ENCODE measurements around the gene LEMD1.
"Not testable (repeated sequence)": the region's sequence is repeated elsewhere in the genome, so short reads cannot be mapped to it uniquely, and the experiment has no call there.

Gene LEMD1

GRCh38 chr1:205435578-205436573, 14.0 kb upstream of the LEMD1 start:
- DNase-seq (ENCODE audit: low spot score): no peak
- TF ChIP-seq, protein P1, sequence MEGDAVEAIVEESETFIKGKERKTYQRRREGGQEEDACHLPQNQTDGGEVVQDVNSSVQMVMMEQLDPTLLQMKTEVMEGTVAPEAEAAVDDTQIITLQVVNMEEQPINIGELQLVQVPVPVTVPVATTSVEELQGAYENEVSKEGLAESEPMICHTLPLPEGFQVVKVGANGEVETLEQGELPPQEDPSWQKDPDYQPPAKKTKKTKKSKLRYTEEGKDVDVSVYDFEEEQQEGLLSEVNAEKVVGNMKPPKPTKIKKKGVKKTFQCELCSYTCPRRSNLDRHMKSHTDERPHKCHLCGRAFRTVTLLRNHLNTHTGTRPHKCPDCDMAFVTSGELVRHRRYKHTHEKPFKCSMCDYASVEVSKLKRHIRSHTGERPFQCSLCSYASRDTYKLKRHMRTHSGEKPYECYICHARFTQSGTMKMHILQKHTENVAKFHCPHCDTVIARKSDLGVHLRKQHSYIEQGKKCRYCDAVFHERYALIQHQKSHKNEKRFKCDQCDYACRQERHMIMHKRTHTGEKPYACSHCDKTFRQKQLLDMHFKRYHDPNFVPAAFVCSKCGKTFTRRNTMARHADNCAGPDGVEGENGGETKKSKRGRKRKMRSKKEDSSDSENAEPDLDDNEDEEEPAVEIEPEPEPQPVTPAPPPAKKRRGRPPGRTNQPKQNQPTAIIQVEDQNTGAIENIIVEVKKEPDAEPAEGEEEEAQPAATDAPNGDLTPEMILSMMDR (IDR thresholded peaks at IDR 0.05; ENCODE audit: extremely low read depth, missing control alignments): no peak

DNA sequence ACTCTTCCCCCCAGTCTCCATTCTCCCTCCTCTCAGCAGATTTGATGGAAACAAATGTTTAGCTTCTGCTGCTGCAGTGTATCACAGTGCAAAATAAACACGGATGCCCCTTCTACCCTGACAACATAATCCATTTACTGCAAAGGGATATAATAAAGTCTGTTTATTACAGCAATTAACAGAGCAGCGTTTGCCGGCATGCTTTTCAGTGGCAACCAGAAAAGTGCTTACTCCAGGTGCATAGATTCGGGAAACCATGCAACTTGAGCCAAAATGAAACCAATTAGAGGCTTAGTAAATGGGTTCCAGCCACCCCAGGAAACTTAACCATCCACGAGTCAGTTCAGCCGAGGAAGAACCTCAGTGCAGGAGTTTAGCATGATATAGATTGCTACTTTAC, 12.9 kb upstream of the LEMD1 start:
- TF ChIP-seq, protein P1 (IDR thresholded peaks at IDR 0.05; ENCODE audit: extremely low read depth, missing control alignments): no peak
- no peak for DNase-seq (ENCODE audit: low spot score)

DNA sequence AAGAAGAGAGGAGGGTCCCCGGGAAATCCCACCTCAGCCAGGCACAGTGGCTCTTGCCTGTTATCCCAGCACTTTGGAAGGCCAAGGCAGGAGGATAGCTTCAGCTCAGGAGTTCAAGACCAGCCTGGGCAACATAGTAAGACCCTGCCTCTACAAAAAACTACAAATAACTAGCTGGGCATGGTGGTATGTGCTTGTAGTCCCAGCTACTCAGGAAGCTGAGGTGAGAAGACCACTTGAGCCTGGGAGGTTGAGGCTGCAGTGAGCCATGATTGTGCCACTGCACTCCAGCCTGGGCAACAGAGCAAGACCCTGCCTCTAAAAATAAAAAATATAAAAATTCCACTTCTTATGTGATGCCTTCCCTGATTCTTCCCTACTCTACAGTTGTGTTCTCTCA, 10.8 kb upstream of the LEMD1 start:
- DNase-seq (ENCODE audit: low spot score): not testable (repeated sequence)

- TF ChIP-seq, protein P1 (IDR thresholded peaks at IDR 0.05; ENCODE audit: extremely low read depth, missing control alignments): no peak
- no peak for DNase-seq (ENCODE audit: low spot score)
Measured at GRCh38 chr1:205432116-205432515, 10.3 kb upstream of the LEMD1 start.

DNA sequence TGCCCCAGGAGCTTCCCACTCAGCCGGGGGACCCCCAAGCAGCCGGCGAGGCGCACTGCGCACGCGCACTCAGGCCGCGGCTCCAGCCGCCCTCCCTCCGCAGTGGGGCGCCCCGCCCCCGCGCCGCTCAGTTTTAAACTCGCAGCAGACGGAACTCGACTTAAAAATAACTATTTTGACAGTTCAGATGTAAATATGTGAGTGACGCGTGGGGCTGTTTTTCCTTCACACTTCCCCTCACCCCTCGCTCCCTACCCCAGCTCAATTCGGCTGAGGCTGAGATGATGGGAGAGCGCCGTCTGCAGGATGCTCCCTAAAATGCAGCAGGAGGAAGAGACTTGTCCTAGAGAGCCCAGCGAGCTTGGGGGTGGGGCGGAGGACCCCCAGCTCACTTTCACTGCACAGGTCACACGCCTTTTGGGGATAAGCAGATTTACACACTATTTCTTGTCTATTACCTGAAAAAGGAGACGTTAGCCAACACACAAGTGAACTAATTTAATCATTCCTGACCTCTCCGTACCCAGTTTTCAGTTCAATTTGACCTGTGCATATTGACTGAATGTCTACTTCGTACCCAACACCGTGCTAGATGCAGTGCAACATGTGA, 8.9 kb upstream of the LEMD1 start:
- DNase-seq (ENCODE audit: low spot score): peak; percentile 70
- TF ChIP-seq, protein P1 (IDR thresholded peaks at IDR 0.05; ENCODE audit: extremely low read depth, missing control alignments): peak; percentile 40

GRCh38 chr1:205429762-205430695, 8.2 kb upstream of the LEMD1 start:
- DNase-seq (ENCODE audit: low spot score): no peak
- TF ChIP-seq, protein P1 (IDR thresholded peaks at IDR 0.05; ENCODE audit: extremely low read depth, missing control alignments): no peak

GRCh38 chr1:205424901-205425600, 3.2 kb upstream of the LEMD1 start:
- DNase-seq (ENCODE audit: low spot score): no peak

More at GRCh38 chr1:205424901-205425600, 3.2 kb upstream of the LEMD1 start:
- TF ChIP-seq, protein P1 (IDR thresholded peaks at IDR 0.05; ENCODE audit: extremely low read depth, missing control alignments): no peak
